HEK293 (cell line): ENCODE data around the gene ERBB2.

Experiments
- CTCF ChIP-seq: fragments of 450-650 bp; formaldehyde crosslinking; IDR thresholded peaks from 2 replicates; pipeline ENCODE4 v1.5.1; 2016; ENCODE audit warnings: missing biosample characterization, missing genetic modification characterization
- MEIS1 ChIP-seq: sonication (generic); formaldehyde crosslinking; IDR thresholded peaks from 2 replicates; pipeline ENCODE4 v1.8.1; 2022; ENCODE audit warnings: missing genetic modification reagents, mild to moderate bottlenecking, borderline replicate concordance
- REST ChIP-seq: fragments of 450-650 bp; formaldehyde crosslinking; IDR thresholded peaks from 2 replicates; pipeline ENCODE4 v1.5.1; 2016; ENCODE audit warnings: missing biosample characterization, missing genetic modification characterization
- SP2 ChIP-seq: fragments of 450-650 bp; formaldehyde crosslinking; IDR thresholded peaks from 2 replicates; pipeline ENCODE4 v1.5.1; 2016; ENCODE audit warnings: missing biosample characterization, missing genetic modification characterization
- ZBTB49 ChIP-seq: fragments of 450-650 bp; formaldehyde crosslinking; IDR thresholded peaks from 2 replicates; pipeline ENCODE4 v1.5.1; 2016; ENCODE audit warnings: missing biosample characterization, missing genetic modification characterization, low read depth
- ZNF121 ChIP-seq: fragments of 450-650 bp; formaldehyde crosslinking; IDR thresholded peaks from 2 replicates; pipeline ENCODE4 v1.5.1; 2016; ENCODE audit warnings: missing biosample characterization, missing genetic modification characterization
- ZNF23 ChIP-seq: fragments of 450-650 bp; formaldehyde crosslinking; IDR thresholded peaks from 2 replicates; pipeline ENCODE4 v1.5.1; 2016; ENCODE audit warnings: missing biosample characterization, missing genetic modification characterization, borderline replicate concordance
- ZNF48 ChIP-seq: fragments of 450-650 bp; formaldehyde crosslinking; IDR thresholded peaks from 2 replicates; pipeline ENCODE4 v1.5.1; 2016; ENCODE audit warnings: missing biosample characterization, missing genetic modification characterization
- ZNF544 ChIP-seq: fragments of 450-650 bp; formaldehyde crosslinking; IDR thresholded peaks from 2 replicates; pipeline ENCODE4 v1.5.0; 2017; ENCODE audit warnings: missing biosample characterization, missing genetic modification characterization
- ZNF549 ChIP-seq: fragments of 450-650 bp; IDR thresholded peaks from 2 replicates; pipeline ENCODE4 v1.5.1; 2018; ENCODE audit warnings: missing biosample characterization, missing genetic modification characterization, mild to moderate bottlenecking, inconsistent platforms, moderate library complexity
- ZNF843 ChIP-seq: fragments of 450-650 bp; formaldehyde crosslinking; IDR thresholded peaks from 2 replicates; pipeline ENCODE4 v1.5.1; 2016; ENCODE audit warnings: missing biosample characterization, missing genetic modification characterization

GRCh38 chr17:39670746-39671145 lies 29.1 kb upstream of the ERBB2 start:
- no peak for TF ChIP-seq SP2 (tag by site-specific recombination)
- no peak for TF ChIP-seq MEIS1 (CRISPR knock-in tag)
- TF ChIP-seq ZNF121 (tag by site-specific recombination), result no peak
- no peak for TF ChIP-seq ZNF544 (tag by site-specific recombination)
- TF ChIP-seq ZBTB49, result no peak
- no peak for TF ChIP-seq CTCF
- no peak for TF ChIP-seq ZNF23
- no peak for TF ChIP-seq ZNF549 (tag by site-specific recombination)
- no peak for TF ChIP-seq ZNF48 (tag by site-specific recombination)
- TF ChIP-seq REST (tag by site-specific recombination), result no peak
- no peak for TF ChIP-seq ZNF843
